HL-60 (cell line): Measurements from ENCODE around the gene PARP6.
A peak's percentile ranks its signal among the peaks of the same experiment; 100 is the strongest.

ENCODE experiments used
- DNase-seq, 2 experiments: peaks; one replicate each; pipeline ENCODE4 v3.0.0-alpha.2; 2010 to 2020; ENCODE audit warnings: low read depth in 1 of 2, low spot score in 1 of 2
- H3K27ac ChIP-seq: fragments of 250-450 bp; sonication (Bioruptor Pico); replicated peaks from 2 replicates; pipeline ENCODE4 v1.5.1; 2020; ENCODE audit warnings: mild to moderate bottlenecking, moderate library complexity
- H3K27me3 ChIP-seq: fragments of 250-450 bp; sonication (Bioruptor Pico); 2 replicates; pipeline ENCODE4 v1.5.1; 2021; ENCODE audit warnings: mild to moderate bottlenecking, moderate library complexity; ENCODE audit not compliant: insufficient read depth, poor library complexity, severe bottlenecking
- H3K4me3 ChIP-seq: replicated peaks from 2 replicates; pipeline ENCODE4 v1.5.1; 2011; ENCODE audit warnings: mild to moderate bottlenecking, control low read depth, low read length; ENCODE audit not compliant: insufficient read depth
- GABPA ChIP-seq: IDR thresholded peaks from 2 replicates; pipeline ENCODE4 v1.6.1; 2012; ENCODE audit warnings: low read depth
- POLR2AphosphoS5 ChIP-seq: IDR thresholded peaks from 2 replicates; pipeline ENCODE4 v1.6.1; 2012; ENCODE audit warnings: low read depth
- REST ChIP-seq: IDR thresholded peaks from 2 replicates; pipeline ENCODE4 v1.6.1; 2012; ENCODE audit warnings: low read depth; ENCODE audit not compliant: insufficient replicate concordance
- SPI1 ChIP-seq: IDR thresholded peaks from 2 replicates; pipeline ENCODE4 v1.6.1; 2012; ENCODE audit warnings: low read depth, mild to moderate bottlenecking, borderline replicate concordance
- TF ChIP-seq, protein P1 (sequence below): IDR thresholded peaks from one replicate; pipeline ENCODE4 v1.5.1; 2011; ENCODE audit warnings: low read length, control low read depth, inconsistent platforms; ENCODE audit not compliant: insufficient read depth

PARP6 gene

GRCh38 chr15:72242775-72243370, 29.5 kb downstream of the PARP6 start:
- TF ChIP-seq REST (no peak), GABPA (no peak), POLR2AphosphoS5 (no peak), SPI1 (no peak)
- TF ChIP-seq, protein P1, sequence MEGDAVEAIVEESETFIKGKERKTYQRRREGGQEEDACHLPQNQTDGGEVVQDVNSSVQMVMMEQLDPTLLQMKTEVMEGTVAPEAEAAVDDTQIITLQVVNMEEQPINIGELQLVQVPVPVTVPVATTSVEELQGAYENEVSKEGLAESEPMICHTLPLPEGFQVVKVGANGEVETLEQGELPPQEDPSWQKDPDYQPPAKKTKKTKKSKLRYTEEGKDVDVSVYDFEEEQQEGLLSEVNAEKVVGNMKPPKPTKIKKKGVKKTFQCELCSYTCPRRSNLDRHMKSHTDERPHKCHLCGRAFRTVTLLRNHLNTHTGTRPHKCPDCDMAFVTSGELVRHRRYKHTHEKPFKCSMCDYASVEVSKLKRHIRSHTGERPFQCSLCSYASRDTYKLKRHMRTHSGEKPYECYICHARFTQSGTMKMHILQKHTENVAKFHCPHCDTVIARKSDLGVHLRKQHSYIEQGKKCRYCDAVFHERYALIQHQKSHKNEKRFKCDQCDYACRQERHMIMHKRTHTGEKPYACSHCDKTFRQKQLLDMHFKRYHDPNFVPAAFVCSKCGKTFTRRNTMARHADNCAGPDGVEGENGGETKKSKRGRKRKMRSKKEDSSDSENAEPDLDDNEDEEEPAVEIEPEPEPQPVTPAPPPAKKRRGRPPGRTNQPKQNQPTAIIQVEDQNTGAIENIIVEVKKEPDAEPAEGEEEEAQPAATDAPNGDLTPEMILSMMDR, result no peak
- DNase-seq, result no peak
- Histone ChIP-seq H3K4me3 (no peak overlapping the region), H3K27me3 (no peaks in the 10 kb centered on the region), H3K27ac (no peak overlapping the region)

DNA sequence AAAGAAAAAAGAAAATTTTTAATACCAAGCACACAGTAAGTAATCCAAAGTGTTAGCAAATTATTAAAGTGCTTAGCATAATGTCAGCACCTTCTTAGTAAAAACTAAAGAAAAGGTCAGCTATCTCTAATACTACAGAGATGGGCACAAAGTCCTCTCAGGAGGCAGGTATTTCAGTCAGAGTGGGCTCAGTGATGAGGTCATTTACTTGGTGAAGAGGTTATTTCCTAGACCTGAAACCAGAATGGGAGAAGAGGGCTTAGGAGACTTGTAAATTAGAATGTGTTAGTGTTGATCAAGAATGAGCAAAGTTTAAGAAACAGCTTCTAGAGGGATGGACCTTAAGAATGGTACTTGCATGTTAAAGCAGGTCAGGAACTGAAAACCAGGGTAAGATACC, 32.7 kb downstream of the PARP6 start:
- Histone ChIP-seq H3K27me3 (no peaks in the 10 kb centered on the region), H3K27ac (no peak overlapping the region), H3K4me3 (no peak overlapping the region)
- TF ChIP-seq GABPA (no peak), POLR2AphosphoS5 (no peak), REST (no peak), SPI1 (no peak)
- TF ChIP-seq, protein P1, result no peak
- no peak for DNase-seq

- no peaks in the 10 kb centered on the region for H3K27me3 ChIP-seq
- no peak overlapping the region for H3K4me3 ChIP-seq
- no peak for DNase-seq
- H3K27ac ChIP-seq, result peak overlapping the region; percentile 42
- TF ChIP-seq SPI1 (no peak), POLR2AphosphoS5 (no peak), GABPA (no peak)
- TF ChIP-seq, protein P1, result no peak
These were observed 33.8 kb downstream of the PARP6 start for GRCh38 chr15:72238586-72238985.

GRCh38 chr15:72237853-72238224, 34.5 kb downstream of the PARP6 start:
- no peaks in the 10 kb centered on the region for H3K27me3 ChIP-seq
- no peak for DNase-seq

More at GRCh38 chr15:72237853-72238224, 34.5 kb downstream of the PARP6 start:
- TF ChIP-seq REST, result no peak
- TF ChIP-seq POLR2AphosphoS5, result no peak
- Histone ChIP-seq H3K27ac (peak overlapping the region; percentile 42), H3K4me3 (no peak overlapping the region)
